Activated T-cell treated with anti-CD3 and anti-CD28 coated beads, Interleukin-2, amount 50 U/mL, for 1 hour (primary cell): ENCODE data around the gene ZNF432.
A peak's percentile ranks its signal among the peaks of the same experiment; 100 is the strongest.

Source experiments
- DNase-seq: peaks from one replicate; pipeline ENCODE4 v3.0.0-alpha.2; 2020

Gene ZNF432

DNA sequence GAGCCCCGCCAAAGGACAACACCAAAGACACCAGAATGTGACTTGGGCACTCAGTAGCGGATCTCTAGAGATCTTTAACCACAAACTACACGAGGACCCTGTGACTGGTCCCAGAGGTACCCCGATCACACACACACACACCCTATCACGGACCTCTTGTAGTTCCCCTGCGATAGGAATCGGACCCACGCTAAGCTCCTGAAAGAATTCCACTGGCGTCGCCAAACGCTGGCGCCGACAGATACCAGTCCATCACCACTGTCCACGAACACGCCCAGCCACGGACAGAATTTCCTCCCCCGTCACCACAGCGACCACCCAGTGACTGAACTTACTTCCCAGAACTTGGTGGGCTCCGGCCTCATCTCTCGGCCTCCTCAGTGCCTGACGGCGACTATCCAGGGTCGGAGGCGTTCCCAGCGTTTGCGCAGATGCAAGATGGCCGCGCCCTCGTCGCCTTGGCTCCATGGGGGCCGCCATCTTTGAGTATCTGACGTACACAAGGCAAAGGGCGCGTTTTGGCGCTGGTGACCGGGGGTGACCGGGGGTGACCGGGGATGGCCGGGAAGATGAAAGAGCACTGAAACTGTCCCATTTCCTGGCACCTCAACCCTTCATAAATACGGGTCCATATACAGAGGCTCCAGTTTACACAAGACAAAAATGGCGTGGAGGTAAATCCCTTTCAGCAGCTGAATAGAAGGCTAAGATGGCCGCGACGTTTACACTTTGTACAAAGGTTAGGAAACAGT, 40.7 kb downstream of the ZNF432 start, which contains the start of gene ZNF615:
Gene ZNF615 (minus strand): TSS at position 406 of the 752 bp plus-strand sequence. CDS start 4,500 bp downstream, outside the sequence.
- DNase-seq, result peak; percentile 90

DNA sequence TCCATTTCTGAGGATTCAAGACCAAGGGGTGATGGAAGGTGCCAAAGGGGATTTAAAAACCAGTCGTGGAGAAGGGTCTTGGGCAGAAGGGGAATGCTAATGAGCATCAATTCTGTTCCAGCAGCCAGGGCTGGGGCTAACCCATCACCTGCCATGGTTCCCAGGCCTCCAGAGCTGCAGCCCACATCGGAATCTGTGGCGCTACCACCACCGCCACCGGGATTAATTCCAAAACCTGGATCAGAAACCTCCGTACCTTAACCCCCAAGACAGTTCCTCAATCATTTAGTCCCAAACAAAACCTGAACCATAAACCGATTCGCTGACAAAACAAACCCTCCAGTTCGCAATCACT, 41.2 kb downstream of the ZNF432 start:
- peak; percentile 24 for DNase-seq

DNA sequence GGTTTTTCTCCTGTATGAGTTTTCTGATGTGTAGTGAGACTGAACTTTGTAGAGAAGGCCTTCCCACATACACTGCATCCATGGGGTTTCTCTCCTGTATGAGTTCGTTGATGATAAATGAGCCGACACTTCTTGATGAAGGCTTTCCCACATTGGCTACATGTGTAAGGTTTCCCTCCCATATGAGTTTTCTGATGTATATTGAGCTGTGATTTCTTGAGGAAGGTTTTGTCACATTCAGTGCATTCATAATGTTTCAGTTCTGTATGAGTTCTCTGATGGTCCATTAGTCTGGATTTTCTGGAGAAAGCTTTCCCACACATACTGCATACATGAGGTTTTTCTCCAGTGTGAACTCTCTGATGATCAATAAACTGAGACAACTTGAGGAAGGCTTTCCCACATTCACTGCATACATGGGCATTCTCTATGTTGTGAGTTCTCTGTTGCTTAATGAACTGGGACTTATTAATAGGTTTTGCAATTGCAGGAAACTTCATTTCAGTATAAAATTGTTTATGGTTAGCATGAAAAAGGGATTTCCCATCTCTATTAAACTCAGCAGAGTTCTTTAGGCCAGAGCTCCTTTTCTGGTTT, 54.5 kb downstream of the ZNF432 start:
- no peak for DNase-seq

DNA sequence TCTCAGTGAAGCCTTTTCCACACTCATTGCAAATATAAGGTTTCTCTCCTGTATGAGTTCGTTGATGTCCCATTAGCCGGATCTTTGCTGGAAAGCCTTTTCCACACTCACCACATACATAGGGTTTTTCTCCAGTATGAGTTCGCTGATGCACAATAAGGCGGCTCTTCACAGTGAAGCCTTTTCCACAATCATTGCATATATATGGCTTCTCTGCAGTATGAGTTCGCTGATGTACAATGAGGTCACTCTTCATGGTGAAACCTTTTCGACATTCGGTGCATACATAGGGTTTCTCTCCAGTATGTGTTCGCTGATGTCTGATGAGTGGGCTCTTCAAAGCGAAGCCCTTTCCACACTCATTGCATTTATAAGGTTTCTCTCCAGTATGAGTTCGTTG, 55.2 kb downstream of the ZNF432 start:
- DNase-seq, result no peak

DNA sequence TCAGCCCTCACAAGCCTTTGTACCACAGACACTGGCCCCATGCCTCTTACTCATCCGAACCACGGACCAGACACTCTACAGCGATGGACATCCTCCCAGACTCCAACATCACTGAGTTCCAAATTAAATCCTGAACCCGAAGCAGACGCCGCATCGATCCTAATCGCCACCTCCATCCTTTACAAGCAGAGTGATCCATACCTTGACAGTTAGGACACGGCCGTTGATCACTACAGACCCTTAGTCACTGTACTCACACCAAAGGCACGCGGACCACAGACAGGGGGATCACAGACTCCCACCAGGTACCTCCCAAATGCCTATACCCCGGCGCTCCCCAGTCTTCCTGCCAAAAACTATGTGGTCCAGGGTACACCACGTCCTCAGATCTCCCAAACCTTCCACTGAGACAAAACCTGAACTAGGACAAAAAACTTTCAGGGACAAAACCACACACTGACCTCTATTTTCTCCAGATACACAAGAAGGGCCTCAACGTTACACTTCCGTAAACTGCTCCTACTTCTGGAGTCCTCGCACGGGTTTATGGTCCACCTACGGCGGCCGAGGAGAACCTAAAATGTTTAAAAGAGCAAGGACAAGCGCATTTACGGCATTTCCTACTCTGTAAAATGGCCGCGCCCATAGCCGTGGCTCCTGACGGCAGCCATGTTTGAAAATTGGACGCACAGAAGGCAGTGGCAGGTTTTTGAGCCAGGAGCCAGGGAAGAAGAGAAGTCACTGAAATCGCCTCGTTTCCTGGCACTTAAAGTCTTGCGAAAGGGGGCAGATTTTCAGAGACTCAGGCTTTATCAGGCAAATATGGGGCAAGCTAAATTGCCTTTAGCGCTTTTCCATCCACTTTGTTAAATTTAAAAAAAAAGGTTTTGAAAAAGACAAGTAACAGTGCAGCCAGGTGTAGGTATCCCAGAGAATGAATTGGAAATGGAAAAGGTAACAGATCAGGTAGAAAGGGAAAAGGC, 62.0 kb downstream of the ZNF432 start, which contains the start of gene ZNF350:
Gene ZNF350 (minus strand): TSS at position 532 of the 983 bp plus-strand sequence. CDS start 12,480 bp downstream, outside the sequence.
- DNase-seq, result peak; percentile 82

DNA sequence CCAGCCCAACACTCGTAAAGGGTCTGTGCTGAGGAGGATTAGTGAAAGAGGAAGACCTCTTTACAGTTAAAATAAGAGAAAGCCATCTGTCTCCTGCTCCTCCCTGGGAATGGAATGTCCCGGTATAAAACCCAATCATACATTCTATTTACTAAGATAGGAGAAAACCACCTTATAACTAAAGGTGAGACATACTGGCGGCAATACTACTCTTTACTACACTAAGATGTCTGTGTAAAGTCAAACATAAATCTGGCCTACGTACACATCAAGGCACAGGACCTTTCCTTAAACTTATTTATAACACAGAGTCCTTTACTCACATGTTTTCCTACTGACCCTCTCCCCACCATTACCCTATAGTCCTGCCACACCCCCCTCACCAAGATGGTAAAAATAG, 65.3 kb downstream of the ZNF432 start:
- no peak for DNase-seq
